ENCODE results near the gene DNAJC30. TPM values are rescaled to one million over a fixed set of nuclear protein-coding genes. Genes with fewer than 3 reads are reported as not detected.

DNAJC30 gene
- total RNA-seq, 4 donors from 2014 or later: 2.6 to 7.3 (median 3.4) TPM

- TF ChIP-seq, protein P1, sequence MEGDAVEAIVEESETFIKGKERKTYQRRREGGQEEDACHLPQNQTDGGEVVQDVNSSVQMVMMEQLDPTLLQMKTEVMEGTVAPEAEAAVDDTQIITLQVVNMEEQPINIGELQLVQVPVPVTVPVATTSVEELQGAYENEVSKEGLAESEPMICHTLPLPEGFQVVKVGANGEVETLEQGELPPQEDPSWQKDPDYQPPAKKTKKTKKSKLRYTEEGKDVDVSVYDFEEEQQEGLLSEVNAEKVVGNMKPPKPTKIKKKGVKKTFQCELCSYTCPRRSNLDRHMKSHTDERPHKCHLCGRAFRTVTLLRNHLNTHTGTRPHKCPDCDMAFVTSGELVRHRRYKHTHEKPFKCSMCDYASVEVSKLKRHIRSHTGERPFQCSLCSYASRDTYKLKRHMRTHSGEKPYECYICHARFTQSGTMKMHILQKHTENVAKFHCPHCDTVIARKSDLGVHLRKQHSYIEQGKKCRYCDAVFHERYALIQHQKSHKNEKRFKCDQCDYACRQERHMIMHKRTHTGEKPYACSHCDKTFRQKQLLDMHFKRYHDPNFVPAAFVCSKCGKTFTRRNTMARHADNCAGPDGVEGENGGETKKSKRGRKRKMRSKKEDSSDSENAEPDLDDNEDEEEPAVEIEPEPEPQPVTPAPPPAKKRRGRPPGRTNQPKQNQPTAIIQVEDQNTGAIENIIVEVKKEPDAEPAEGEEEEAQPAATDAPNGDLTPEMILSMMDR (IDR thresholded peaks at IDR 0.05; ENCODE audit: low read depth): no peak
Measured at GRCh38 chr7:73648593-73649332, 34.5 kb downstream of the DNAJC30 start.

GRCh38 chr7:73647725-73648592 is 35.3 kb downstream of the DNAJC30 start:
- TF ChIP-seq, protein P1 (IDR thresholded peaks at IDR 0.05; ENCODE audit: low read depth): no peak

DNA sequence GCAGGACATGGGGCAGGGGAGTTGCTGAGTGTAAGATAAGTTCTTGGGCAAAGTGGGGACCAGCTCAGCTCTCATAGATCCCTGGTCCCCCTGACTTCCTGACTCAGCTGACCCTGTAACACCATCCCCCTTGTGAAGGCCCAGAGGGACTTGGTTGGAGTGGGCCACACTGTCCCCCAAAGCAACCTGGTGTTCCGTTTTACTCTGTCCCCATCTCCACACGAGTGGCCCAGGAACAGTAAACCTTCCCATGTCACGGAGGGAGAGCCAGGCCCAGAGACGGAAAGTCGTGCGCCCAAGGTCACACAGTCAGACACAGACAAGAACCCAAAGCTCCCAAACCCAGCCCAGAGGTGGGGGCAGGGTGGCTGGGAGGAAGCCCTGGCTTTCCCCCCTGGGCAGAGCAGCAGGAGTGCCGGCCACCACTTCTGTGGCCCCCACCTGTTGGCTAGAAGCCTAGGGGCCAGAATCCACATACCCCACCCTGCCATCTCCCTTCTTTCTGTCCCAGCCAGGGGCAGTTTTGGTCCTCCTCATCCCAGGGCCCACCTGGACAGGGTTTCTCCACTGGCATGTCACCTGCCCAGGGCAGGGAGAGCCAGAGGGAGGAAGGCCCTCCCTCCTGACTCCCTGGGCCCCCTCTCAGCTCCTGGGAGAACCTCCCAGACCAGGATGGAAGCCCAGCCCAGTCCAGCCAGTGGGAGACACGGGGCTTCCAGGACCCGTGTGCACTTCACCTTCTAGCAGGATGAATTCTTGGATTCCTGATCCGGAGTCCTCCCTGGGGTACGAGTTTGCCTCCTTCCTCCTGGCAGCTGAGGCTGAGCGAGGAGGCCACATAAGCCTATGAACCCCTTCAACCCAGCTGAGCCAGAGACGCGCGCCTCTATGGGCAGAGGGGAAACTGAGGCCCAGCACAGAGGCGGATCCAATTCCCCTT is 36.2 kb downstream of the DNAJC30 start:
- TF ChIP-seq, protein P1 (IDR thresholded peaks at IDR 0.05; ENCODE audit: low read depth): no peak

- TF ChIP-seq, protein P1 (IDR thresholded peaks at IDR 0.05; ENCODE audit: low read depth): no peak
Measured at GRCh38 chr7:73645643-73646174, 37.5 kb downstream of the DNAJC30 start.

GRCh38 chr7:73644688-73645286 is 38.5 kb downstream of the DNAJC30 start:
- TF ChIP-seq, protein P1 (IDR thresholded peaks at IDR 0.05; ENCODE audit: low read depth): no peak

DNA sequence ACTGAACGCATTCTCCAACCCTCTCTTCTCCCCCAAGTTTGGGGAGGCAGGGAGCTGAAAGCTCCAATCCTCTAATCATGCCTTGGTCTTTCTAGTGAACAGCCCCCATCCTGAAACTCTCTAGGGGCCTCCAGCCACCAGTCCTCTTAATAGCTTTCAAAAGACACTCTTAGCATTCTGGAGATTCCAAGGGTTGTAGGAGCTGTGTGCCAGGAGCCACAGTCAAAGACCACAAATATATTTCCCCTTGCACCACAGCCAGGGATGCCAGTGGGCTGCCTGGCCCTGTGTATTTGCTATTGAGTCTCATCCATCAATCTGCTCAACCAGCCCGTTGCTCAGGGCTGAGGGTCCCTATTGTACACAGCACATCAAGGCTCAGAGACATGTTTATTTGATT is 40.4 kb downstream of the DNAJC30 start:
- TF ChIP-seq, protein P1 (IDR thresholded peaks at IDR 0.05; ENCODE audit: low read depth): no peak

Measured in subcutaneous adipose tissue (tissue), 4 donors.